ENCODE data around the gene RNASE8.
A peak's percentile ranks its signal among the peaks of the same experiment; 100 is the strongest.
"Not testable (repeated sequence)": the region's sequence is repeated elsewhere in the genome, so short reads cannot be mapped to it uniquely, and the experiment has no call there.

The RNASE8 gene

DNA sequence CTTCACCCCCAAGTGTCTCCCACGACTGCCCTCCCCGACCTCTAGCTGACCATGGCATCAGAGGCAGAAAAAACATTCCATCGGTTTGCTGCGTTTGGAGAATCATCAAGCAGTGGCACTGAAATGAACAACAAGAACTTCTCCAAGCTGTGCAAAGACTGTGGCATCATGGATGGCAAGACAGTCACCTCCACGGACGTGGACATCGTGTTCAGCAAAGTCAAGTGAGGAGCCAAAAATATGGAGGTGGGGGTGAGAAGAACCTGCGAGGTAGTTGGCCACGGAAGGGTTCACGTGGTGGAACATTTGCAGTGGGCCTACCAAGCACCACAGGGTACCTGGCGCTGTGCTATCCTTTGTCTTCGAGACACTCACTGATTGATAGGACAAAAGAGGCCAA lies 27.1 kb upstream of the RNASE8 start:
- no peak for DNase-seq (ENCODE audit: low spot score)

DNA sequence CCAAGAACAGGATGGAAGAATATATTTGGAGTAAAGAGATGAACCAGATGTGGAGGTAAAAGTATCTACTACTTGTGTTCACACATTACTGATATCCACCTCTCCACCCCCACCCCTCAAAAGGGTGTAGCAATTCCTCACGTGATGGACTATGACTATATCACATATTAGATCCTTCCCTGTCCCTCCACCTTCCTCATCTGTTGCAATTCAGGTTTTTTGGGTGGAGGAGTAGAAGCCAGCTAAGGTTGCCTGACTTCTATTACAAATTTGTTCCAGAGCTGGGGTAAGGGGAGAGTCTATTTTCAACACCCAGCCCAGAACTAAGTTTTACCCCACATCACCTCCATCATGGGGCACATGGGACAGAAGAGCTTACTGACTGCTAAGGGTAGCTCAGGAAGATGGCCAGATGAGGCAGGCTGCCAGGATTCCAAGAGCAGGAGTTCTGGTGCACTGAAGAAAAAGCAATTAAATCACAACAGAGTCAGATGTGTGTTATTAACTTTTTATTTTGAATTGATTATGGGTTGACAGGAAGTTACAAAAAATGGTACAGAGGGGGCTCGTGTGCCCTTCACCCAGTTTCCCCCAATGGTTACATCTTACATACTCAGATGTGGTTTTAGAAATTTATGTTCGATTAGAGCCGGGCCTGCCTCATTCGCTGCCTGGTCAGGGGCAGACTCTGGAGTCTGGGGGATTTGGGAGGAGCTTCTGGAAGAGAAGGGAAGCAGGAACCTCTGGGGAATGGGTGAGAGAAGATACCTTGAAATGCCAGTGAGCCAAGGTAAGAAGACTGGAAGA lies 25.1 kb upstream of the RNASE8 start:
- DNase-seq (ENCODE audit: low spot score) = no peak

DNA sequence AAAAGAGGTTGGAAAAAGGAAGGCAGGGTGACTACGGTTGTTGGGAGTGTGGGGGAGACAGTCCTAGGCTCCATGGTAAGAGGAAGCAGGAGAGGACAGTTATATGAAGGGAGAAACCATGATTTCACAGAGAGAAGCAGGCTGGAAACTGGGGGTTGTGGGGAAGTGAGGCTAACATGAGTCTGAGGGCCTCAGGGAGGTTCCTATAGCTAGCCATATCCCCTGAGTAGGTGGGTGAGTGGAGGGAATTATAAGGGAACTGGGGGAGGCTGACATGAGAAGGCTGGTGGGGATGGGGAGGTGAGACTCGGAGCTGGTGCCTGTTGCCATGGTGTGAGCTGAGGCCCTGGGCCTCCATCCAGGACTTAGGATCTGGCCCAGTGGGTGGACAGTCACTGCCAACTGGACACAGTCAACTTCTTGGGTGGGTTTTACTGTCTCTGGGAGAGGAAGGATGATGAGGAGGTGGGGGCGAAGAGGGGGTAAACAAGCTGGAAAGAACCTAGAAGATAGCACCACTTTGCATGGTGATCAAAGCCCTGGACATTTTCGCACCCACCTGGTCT lies 24.4 kb upstream of the RNASE8 start:
- no peak for DNase-seq (ENCODE audit: low spot score)

DNA sequence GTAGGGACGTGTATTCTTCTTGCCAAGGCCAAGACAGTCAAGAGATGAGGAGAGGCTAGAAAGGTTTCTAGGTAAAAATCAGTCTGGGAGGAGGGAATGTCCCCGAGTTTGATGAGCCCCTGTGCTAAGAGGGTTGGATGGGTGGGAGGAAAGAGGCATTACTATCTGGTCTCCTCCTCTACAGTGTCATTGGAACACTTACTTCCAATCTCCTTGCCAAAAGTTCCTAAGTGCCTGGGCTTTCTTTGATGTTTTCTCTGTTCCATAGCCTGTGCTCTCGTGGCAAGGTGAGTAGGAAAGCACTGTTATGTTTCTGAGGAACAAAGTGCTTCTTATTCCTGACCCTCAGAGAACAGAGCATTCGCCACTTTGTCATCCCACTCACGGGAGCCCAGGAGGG lies 22.9 kb upstream of the RNASE8 start, which contains the start of gene RNASE13:
RNASE13 (minus strand) TSS at position 101 of the 400 bp plus-strand sequence. CDS start 519 bp downstream, outside the sequence.
- no peak for DNase-seq (ENCODE audit: low spot score)

DNA sequence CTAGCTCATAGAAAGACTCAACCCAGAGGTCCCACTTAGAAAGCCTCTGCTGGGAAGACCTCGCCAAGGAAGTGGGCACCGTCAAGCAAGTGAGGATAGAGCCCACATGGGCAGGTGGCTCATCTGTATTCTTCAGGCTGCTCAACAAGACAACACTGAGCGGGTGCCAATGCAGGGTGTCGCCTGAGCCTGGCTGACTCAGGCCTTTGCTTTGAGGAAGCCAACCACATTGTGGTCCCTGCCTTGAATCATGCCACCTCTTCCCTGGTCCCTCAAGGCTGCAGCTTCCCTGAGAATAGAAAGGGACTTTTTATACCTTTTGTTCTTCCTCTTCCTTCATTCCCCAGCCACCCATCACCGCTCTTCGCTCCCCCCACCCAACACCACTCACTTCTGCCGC lies 20.9 kb upstream of the RNASE8 start:
- DNase-seq (ENCODE audit: low spot score) = no peak

DNA sequence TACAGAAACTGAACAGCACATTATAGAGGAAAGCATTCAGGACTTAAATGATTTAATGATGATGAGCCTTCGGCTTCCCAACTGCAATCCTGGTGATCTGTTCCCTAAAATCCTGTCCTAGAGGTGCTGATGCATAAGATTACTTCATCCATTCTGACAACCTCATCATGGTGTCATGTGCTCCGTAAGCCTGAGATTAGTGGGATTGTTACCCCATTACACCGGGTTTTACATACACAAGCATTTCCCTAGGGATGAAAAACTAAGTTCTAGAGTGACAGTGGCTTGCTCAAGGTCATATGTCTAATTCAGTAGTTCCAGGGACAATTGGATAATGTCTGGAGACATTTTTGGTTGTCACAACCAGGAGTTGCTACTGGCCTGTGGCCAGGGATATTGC lies 20.5 kb upstream of the RNASE8 start:
- DNase-seq (ENCODE audit: low spot score) = no peak

DNA sequence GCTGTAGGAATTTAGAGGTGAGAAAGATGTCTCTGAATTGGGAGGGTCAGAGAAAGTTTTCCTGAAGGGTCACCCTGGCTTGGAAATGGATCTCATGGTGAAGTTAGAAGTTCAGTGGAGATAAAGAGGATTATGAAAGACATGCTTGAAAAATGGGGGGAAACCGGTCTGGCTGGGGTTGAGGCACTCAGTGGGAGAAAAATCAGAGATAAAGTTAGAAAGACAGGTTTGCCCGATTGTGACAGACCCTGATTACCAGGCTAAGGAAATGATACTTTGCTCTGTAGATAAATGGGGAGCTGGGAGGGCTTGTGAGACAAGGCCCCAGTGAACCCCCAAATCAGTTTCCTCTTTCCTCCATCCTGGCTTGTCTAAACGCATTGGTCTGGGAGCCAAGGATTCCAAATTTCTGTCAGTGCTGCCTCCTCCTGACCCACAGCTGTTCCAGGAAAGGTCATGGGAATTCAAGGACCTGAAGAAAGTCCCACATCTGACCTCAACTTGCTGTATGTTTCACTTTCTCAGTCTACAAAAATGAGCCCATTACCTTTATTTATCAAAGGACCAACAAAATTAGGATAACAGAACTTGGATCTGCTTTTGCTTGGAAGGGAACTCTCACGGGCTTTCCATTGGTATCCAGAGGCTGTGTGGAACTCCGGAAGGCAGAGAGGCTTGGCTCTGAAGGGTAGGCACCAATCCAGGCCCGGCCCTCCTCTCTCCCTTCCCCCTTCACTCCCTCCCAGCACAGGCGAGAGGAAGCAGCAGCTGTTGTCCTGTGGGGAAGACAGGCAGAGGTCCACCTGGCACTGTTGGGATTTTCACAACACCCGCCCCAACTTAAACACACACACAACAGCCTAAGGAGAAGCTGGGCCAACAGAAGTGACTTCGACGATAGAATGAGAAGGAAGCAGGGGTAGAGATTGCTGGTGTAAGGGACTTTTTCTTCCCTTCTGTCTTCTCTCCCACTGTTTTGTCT lies 18.9 kb upstream of the RNASE8 start:
- no peak for DNase-seq (ENCODE audit: low spot score)

DNA sequence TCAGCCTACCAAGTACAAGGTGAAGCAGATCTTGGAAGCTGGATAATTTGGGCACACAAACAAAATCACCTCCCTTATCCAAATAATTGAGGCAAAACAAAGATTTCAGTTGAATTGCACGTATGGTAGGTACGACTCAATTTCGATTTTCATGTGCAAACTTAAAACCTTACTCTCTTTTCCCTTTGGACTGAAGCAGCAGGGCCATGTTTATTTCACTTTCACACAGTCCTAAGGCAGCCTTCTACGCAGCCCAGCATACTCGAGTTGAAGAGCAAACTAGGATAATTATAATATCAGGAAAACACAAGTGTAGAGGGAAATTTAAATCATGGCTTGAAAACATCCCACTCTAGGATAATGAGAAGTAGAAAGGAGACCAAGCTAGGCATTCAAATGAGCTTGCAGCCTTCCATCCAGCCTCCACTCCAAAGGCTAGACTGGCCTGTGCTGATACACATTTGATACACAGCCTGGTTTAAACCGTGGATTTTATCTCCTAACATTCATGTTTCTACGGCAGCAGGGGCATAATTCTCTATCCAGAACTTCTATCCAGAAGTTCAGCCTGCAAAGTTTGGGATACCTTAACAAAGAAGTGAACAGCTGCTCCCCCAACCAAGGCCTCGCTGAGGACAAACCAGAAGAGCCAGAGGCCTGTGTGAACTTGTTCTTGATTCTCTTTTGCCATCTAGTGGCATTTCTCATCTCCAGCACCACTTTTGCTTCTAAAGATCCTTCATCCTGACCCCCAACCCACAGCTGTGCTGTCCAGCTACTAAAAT lies 17.8 kb upstream of the RNASE8 start:
- DNase-seq (ENCODE audit: low spot score) = peak; percentile 49

DNA sequence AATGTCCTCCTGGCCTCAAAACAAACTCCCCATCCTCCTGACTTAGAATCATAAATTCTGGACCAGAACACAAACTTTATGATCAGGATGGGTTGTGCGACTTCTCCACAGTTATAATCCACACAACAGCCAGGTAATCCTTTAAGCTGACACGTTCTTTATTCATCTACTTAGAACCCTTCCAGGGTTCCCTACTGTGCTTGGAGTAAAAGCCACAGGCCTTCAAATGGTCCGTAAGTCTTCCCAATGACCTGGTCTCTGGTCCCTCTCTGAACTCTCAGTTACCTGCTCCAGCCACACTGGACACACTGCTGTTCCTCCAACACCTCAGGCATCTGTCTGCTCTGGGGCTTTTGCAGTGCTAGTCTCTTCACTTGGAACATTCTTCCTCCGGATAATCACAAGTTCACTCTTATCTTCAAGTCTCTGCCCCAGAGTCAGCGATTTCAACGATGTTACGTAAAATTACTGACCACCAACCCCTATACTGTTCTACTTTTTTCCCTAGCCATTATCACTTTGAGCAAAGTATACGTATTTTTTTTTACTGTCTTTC lies 17.2 kb upstream of the RNASE8 start:
- no peak for DNase-seq (ENCODE audit: low spot score)

DNA sequence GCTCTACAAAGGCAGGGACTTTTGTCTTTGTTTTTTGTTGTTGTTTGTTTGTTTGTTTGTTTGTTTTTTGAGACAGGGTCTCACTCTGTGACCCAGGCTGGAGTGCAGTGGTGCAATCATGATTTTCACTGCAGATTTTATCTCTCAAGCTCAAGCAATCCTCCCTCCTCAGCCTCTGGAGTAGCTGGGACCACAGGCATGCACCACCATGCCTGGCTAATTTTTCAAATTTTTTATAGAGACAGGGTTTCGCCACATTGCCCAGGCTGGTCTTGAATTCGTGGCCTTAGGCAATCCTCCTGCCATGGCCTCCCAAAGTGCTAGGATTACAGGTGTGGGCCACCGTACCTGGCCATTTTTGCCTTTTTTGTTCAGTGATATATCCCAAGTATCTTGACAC lies 16.7 kb upstream of the RNASE8 start:
- DNase-seq (ENCODE audit: low spot score) = not testable (repeated sequence)

DNA sequence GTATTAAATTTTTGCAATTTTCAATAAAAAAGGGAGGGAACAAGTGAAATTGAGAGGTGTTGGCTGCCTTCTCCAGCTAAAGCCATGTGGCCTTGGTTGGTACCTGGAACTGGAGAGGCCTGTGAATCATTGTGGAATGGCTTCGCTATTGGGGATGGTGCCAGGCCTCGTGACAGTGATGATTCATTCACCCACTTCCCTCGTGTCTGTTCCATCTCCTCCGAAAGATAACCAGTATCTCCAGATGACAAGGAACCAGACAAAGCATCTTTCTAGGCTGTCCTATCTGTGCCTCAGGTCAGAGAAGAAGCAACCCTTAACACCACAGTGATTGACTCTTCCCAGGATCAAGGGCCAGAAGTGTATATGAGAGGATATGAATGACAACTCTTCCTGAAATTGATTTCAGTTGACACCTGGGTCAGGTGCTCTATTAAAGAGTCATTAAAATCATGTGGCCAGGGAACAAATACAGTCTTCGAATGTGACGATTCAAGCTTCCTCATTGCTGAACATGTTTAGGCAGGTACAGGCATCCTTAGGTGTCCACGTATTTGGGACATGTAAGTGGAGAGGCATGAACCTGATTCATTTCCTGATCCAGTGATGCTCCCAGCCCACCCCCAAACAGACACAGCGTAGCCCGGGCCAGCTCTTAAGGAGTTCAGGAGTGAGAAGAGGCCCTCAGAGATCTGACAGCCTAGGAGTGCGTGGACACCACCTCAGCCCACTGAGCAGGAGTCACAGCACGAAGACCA lies 15.8 kb upstream of the RNASE8 start, which contains the start of gene RNASE7:
RNASE7 (plus strand) TSS at position 687 of the 758 bp plus-strand sequence. CDS start 631 bp downstream, outside the sequence.
- no peak for DNase-seq (ENCODE audit: low spot score)

DNA sequence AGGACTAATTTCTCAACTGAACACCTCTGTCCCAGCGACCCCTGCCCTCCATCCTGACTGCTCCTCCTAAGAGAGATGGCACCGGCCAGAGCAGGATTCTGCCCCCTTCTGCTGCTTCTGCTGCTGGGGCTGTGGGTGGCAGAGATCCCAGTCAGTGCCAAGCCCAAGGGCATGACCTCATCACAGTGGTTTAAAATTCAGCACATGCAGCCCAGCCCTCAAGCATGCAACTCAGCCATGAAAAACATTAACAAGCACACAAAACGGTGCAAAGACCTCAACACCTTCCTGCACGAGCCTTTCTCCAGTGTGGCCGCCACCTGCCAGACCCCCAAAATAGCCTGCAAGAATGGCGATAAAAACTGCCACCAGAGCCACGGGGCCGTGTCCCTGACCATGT lies 14.7 kb upstream of the RNASE8 start:
- DNase-seq (ENCODE audit: low spot score) = no peak

DNA sequence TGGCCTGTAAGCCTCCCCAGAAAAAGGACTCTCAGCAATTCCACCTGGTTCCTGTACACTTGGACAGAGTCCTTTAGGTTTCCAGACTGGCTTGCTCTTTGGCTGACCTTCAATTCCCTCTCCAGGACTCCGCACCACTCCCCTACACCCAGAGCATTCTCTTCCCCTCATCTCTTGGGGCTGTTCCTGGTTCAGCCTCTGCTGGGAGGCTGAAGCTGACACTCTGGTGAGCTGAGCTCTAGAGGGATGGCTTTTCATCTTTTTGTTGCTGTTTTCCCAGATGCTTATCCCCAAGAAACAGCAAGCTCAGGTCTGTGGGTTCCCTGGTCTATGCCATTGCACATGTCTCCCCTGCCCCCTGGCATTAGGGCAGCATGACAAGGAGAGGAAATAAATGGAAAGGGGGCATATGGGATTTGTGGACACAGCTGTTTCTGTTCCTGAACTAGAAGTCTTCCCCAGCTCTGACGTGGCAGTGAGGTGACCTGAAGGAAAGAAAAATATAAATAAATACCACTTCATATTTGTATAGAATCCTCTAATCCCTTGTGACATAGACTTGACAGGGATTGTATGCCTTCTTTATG lies 14.1 kb upstream of the RNASE8 start:
- DNase-seq (ENCODE audit: low spot score) = no peak

DNA sequence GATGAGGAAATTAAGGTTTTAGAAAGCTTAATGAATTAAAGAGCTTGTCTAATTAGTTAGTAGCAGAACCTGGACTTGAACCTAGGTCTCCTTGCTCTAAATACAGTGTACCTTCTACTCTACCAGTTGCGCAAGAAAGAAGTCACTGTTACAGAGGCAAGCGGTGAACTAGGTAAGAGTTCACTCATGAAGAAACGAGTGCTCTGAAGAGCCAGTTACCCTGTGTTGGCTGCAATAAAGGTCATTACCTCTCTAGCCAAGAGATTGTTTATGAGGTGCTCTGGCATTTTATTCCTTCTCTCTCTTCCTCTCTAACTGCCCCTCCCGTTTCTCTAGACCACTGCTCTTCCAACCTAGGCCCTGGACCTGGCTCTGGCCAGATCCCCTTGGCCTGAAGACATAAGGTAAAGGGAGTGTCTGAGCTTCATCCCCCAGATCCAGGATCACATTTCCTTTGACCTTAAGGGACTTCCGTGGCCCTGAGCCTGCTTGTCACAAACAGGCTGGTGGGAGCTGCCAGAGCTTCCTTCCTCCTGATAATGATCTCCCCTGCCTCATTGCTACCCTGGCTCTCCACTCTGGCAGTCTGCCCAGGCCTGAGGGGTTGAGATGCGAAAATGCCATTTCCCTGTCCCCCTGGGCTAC lies 13.5 kb upstream of the RNASE8 start:
- no peak for DNase-seq (ENCODE audit: low spot score)

DNA sequence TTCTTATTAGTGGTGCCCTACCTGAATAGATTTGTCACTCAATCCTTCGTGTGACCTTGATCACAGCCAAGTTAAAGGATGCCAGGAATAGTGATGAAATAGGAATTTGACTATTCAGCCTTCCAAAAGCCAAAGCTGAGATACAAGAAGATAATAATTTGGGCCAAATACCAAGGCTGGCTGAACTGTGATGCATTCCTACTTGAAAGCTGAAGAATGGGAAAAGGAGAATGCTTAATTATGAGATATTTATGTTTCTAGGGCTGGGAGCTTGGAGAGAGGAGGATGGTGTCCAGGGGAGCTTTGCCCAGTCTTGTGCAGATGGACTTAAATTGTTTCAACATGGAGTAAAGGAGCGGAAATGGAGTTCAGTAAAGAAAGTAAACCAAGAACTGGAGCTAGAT lies 10.2 kb upstream of the RNASE8 start:
- no peak for DNase-seq (ENCODE audit: low spot score)

DNA sequence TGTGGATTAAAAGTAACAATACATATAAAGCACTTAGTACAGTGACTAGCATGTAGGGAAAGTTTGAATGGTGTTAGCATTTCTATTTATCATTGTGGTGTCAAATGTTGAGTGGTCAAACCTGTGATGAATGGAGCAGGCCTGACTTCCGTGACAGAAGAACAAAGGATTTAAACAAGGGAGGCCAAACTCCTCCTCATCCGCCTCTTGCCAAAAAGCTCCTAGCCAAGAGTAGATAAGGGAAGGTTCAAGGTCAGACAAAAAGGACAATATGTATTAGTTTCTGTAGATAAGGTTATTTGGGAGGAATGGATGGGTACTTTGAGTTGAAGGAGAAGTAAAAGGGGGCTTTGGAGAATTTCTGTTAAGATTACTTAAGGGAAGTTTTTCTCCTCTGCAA lies 9.0 kb upstream of the RNASE8 start:
- DNase-seq (ENCODE audit: low spot score) = no peak

DNA sequence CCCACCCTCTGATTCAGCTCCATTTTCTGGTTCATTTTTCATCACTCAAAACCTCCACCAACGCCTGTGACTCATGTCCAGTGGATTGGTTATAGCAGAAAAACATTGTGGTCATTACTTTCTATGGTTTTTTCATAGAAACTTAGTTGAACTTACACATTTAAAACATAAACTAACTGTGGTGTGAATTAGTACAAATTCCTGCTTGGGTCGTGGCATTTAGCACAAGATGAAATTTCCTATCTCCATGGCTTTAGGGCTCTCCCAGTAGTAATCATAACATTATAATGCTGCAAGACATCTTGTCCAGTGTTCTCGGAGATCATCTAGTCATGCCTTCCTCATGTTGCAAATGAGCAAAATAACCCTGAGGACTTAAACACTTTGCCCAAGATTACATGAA lies 8.3 kb upstream of the RNASE8 start:
- no peak for DNase-seq (ENCODE audit: low spot score)

DNA sequence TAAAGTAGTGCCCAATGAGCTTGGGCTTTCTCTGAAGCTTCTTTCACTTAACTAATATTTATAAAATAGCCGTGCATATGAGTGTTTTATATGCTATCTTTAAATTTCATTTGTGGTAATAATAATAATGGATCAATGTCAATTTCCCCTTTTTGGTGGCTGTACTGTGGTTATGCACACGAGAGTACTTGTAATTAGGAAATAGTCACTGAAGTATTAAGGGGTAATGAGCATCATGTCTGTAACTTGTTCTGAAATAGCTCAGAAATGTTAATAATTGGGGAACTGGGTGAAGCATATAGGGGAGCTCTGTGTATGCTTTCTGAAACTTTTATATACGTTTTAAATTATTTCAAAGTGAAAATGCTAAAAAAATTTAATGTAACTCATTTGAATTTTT lies 7.0 kb upstream of the RNASE8 start:
- DNase-seq (ENCODE audit: low spot score) = no peak
